HCT116 (cell line): Measurements from ENCODE around the gene ATP8A2.

Source experiments
- CBX3 ChIP-seq: IDR thresholded peaks from 2 replicates; pipeline ENCODE4 v1.6.1; 2012; ENCODE audit warnings: low read depth
- CTCF ChIP-seq, 3 experiments: fragments of 200-600 bp in 1 of 3; sonication (generic) in 1 of 3; IDR thresholded peaks in 2 of 3; conservative IDR thresholded peaks in 1 of 3; 2 replicates each; pipeline ENCODE4 v1.5.1; 2012 to 2017; ENCODE audit warnings: low read depth in 2 of 3, low read length in 2 of 3, antibody characterized with exemption in 1 of 3, borderline replicate concordance in 1 of 3, control low read depth in 1 of 3, mild to moderate bottlenecking in 1 of 3, mixed read lengths in 1 of 3, mixed run types in 1 of 3, moderate library complexity in 1 of 3; ENCODE audit not compliant: insufficient read depth in 1 of 3
- EZH2 ChIP-seq: fragments of 200-600 bp; sonication (generic); IDR thresholded peaks from 2 replicates; pipeline ENCODE4 v1.6.1; 2017; ENCODE audit warnings: antibody characterized with exemption, mixed run types
- POLR2A ChIP-seq: IDR thresholded peaks from 2 replicates; pipeline ENCODE4 v1.7.0; 2011; ENCODE audit warnings: borderline replicate concordance; ENCODE audit not compliant: insufficient read depth, insufficient read length; ENCODE audit errors: extremely low read depth
- YY1 ChIP-seq: IDR thresholded peaks from 2 replicates; pipeline ENCODE4 v1.6.1; 2011; ENCODE audit warnings: low read length, low read depth, moderate library complexity, mild to moderate bottlenecking; ENCODE audit not compliant: insufficient replicate concordance; ENCODE audit errors: extremely low read depth
- ZNF274 ChIP-seq: fragments of 200-500 bp; sonication (Bioruptor generic); IDR thresholded peaks from 2 replicates; pipeline ENCODE4 v1.6.1; 2014; ENCODE audit warnings: mild to moderate bottlenecking, low read depth, low read length, inconsistent platforms
- TF ChIP-seq, protein P1 (sequence below): IDR thresholded peaks from 2 replicates; pipeline ENCODE4 v1.6.1; 2012

GRCh38 chr13:25632166-25632888, 260.6 kb downstream of the ATP8A2 start:
- TF ChIP-seq CTCF (IDR thresholded peaks at IDR 0.05 in 2 of 3, conservative IDR thresholded peaks at IDR 0.05 in 1 of 3; ENCODE audit: borderline replicate concordance in 1 of 3, insufficient read depth in 1 of 3, low read depth in 2 of 3, low read length in 2 of 3) (no peak), ZNF274 (no peak), CBX3 (no peak), POLR2A (no peak), EZH2 (no peak), YY1 (no peak)
- TF ChIP-seq, protein P1, sequence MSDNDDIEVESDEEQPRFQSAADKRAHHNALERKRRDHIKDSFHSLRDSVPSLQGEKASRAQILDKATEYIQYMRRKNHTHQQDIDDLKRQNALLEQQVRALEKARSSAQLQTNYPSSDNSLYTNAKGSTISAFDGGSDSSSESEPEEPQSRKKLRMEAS, result no peak
